Coronary artery (tissue), 2 donors: ENCODE results near the gene BRAF.

Experiments
- DNase-seq: peaks from one replicate; pipeline ENCODE4 v3.0.0-alpha.2; 2017; ENCODE audit warnings: low spot score
- H3K27ac ChIP-seq, 2 donors: fragments of 200-600 bp; sonication (generic); one replicate each; pipeline ENCODE4 v1.5.1; 2016 to 2019
- H3K4me3 ChIP-seq: fragments of 200-600 bp; sonication (generic); 2 replicates; pipeline ENCODE4 v1.5.1; 2016; ENCODE audit warnings: mild to moderate bottlenecking, moderate library complexity
- TF ChIP-seq, protein P1 (sequence below): fragments of 200-600 bp; sonication (generic); IDR thresholded peaks from one replicate; pipeline ENCODE4 v1.5.1; 2019; ENCODE audit warnings: antibody characterized with exemption

BRAF gene

DNA sequence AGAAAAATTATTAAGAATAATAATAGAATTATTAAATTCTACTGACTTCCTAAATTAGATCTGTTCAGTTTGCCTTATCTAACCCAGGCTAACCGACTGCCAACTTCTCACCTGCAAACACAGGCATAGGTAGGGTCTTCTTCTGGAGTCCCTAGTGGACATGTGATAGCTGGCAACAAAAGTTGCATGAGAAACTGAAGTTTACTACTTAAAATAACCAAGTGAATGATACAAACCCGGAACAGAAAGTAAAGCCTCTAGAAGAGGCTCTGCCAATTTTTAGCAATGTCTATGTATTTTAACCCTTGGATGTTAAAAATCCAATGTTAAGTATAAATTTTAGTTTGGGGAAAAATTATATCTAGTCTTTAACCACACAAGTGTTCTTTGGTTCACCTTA, 190.6 kb downstream of the BRAF start:
- TF ChIP-seq, protein P1, sequence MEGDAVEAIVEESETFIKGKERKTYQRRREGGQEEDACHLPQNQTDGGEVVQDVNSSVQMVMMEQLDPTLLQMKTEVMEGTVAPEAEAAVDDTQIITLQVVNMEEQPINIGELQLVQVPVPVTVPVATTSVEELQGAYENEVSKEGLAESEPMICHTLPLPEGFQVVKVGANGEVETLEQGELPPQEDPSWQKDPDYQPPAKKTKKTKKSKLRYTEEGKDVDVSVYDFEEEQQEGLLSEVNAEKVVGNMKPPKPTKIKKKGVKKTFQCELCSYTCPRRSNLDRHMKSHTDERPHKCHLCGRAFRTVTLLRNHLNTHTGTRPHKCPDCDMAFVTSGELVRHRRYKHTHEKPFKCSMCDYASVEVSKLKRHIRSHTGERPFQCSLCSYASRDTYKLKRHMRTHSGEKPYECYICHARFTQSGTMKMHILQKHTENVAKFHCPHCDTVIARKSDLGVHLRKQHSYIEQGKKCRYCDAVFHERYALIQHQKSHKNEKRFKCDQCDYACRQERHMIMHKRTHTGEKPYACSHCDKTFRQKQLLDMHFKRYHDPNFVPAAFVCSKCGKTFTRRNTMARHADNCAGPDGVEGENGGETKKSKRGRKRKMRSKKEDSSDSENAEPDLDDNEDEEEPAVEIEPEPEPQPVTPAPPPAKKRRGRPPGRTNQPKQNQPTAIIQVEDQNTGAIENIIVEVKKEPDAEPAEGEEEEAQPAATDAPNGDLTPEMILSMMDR: no peak
- Histone ChIP-seq H3K4me3 (no peak overlapping the region), H3K27ac (no peak overlapping the region)

DNA sequence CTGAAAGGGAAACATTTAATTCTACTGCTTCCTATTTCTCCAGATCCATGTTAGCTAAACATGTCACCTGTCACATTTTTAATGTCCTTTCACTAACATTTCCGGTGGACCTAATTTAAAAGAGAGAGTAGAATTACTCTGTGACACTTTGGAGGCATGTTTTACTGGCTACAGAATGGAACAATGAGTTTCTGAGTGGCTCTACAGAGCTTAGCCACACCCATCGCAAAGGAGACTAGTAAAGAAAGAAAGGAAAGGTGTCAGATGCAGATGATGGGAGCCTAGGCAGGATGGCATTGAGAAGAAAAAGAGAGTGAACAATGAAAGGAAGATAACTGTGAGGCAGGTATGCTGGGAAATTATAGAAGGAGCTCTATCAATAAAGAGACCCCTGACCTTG, 192.3 kb downstream of the BRAF start:
- TF ChIP-seq, protein P1: no peak
- DNase-seq: no peak
- Histone ChIP-seq H3K27ac (no peak overlapping the region), H3K4me3 (no peak overlapping the region)

More for the DNA sequence above, 190.6 kb downstream of the BRAF start:
- DNase-seq: no peak

DNA sequence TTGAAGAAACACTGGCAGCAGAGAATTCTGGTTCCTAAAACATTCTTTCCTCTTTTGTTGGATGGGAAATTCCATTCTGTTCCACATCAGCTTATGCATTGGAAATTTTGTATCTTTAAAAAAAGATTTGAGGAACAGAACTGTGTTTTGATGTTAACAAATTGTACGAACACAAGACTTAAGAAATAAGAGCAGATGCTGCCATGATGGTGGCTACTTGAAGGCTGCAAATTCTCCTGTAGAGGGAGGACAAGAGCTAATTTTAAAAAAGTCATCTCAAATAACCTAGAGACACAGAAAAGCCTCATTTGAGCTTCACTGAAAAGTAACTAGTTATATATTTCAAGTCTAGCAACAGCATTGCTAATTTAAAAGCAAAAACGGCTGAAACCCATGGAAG, 198.4 kb downstream of the BRAF start:
- Histone ChIP-seq H3K4me3 (no peak overlapping the region), H3K27ac (no peak overlapping the region)
- no peak for DNase-seq
- TF ChIP-seq, protein P1: no peak

DNA sequence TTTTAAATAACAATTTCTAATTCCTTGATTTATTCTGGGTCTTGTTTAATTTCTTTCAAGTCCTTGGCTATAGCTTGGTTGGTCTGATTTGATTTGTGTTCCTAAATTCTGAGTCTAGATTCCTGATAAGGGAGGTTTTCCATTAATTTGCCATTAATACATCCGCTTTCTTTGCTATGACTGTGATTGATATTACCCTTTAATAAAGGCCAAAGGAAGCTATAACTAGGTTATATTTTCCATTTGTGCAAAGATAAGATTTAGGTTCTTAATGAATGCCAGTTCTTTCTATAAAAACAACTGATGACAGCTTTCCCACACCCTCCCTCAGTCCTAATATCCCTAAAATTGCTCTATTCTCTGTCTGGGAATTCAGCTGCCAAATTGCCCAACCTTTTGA, 200.0 kb downstream of the BRAF start:
- TF ChIP-seq, protein P1: no peak
- no peak for DNase-seq
- H3K27ac ChIP-seq: no peak overlapping the region
- H3K4me3 ChIP-seq: no peak overlapping the region

DNA sequence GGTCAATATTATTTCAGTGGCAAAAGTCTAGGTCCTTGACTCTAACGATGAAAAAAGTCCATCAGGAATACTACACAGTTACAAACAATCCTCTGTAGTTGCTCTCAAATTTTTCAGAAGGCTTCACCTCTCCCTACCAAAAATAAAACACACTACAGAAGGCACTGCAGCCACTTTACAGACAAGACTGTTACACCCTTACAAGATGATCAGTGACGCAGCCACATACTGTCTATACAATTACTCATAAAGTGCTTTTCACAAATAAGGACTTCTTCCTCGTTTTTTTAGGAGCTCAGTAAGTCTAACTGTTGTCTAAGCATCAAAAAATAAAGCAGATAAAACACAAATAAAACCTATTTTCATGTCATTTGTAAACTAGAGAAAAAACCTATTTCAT, 201.2 kb downstream of the BRAF start:
- no peak overlapping the region for H3K4me3 ChIP-seq
- TF ChIP-seq, protein P1: no peak
- no peak overlapping the region for H3K27ac ChIP-seq
- no peak for DNase-seq

DNA sequence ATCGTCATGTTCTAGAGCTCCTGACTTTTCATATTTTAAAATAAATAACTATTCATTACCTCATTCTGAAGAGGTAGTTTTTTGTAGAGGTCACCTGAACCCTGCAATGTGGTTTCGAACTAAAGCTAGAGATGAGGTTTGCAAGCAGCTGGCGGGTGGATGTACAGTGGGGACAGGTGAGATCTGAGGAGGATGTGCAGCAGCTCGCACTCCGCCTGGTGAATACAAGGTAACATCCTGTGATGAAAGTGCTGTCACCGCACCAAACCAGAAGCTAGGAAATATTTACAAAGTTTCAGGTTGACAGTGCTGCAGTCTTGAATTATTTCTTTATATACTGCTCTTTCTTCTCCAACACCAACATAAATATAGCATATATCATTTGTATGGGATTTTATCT, 201.7 kb downstream of the BRAF start:
- DNase-seq: no peak
- Histone ChIP-seq H3K4me3 (no peak overlapping the region), H3K27ac (no peak overlapping the region)
- TF ChIP-seq, protein P1: no peak

DNA sequence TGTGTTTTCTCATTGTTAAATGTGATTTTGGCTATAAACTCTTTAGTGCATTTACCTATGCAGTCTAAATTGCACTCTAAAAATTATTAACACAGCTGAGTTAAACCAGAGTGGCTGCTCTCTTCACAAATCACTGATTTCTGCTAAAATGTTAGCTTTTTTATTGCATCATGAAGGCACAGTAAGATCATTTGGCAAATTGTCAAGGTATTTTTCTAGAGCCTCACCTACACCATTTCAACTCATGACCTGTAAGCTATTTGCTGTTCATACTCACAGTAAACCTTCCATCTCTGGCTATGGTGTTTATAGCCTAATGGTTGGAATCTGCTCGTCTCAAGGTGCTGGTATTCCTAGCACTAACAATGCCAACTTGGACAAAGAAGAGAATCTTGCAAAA, 202.5 kb downstream of the BRAF start:
- DNase-seq: no peak
- TF ChIP-seq, protein P1: no peak
- H3K4me3 ChIP-seq: no peak overlapping the region
- H3K27ac ChIP-seq: no peak overlapping the region
